Activated CD4-positive, alpha-beta T cell treated with anti-CD3 and anti-CD28 coated beads, Interleukin-2, amount 10 ng/mL, durations not matched to agents 7 days and 5 days (primary cell): ENCODE data around the gene PLAGL2. TPM values are rescaled to one million over a fixed set of nuclear protein-coding genes. Genes with fewer than 3 reads are reported as not detected.
"Not testable (repeated sequence)": the region's sequence is repeated elsewhere in the genome, so short reads cannot be mapped to it uniquely, and the experiment has no call there.

Experiments used
- CTCF ChIA-PET: fragments of 350-600 bp; sonication (Branson Sonifier 250); formaldehyde crosslinking; loops from one replicate; lab custom pipeline; 2021; ENCODE audit warnings: antibody characterized with exemption; lab: Charles Lee
- POLR2A ChIA-PET: fragments of 350-600 bp; sonication (Branson Sonifier 250); formaldehyde crosslinking; loops from one replicate; lab custom pipeline; 2021; ENCODE audit warnings: antibody characterized with exemption; lab: Charles Lee
- DNase-seq: peaks from one replicate; pipeline ENCODE4 v3.0.0-alpha.2; 2020
- H3K27ac Mint-ChIP-seq: one replicate; pipeline ENCODE4 v1.8.0; 2021; ENCODE audit warnings: mild to moderate bottlenecking, moderate library complexity, mixed read lengths
- H3K27me3 Mint-ChIP-seq: one replicate; pipeline ENCODE4 v1.8.0; 2021; ENCODE audit warnings: mixed read lengths
- H3K36me3 Mint-ChIP-seq: one replicate; pipeline ENCODE4 v1.8.0; 2021; ENCODE audit warnings: low read depth, mixed read lengths
- H3K4me1 Mint-ChIP-seq: one replicate; pipeline ENCODE4 v1.8.0; 2021; ENCODE audit warnings: mixed read lengths
- H3K4me3 Mint-ChIP-seq: one replicate; pipeline ENCODE4 v1.8.0; 2021; ENCODE audit warnings: mild to moderate bottlenecking, moderate library complexity, mixed read lengths
- H3K9me3 Mint-ChIP-seq: one replicate; pipeline ENCODE4 v1.8.0; 2021; ENCODE audit warnings: mixed read lengths
- total RNA-seq, 2 experiments: library from RNA; stranded (reverse); gene quantifications; one replicate each; pipeline ENCODE4 v1.2.3, GENCODE V29; 2021

Gene PLAGL2
- total RNA-seq: 10 to 100 TPM; 22.8 to 25.6 TPM

- ChIA-PET CTCF (interaction anchor here (0.6 kb wide), 1 partner anchor 146 kb away, joined by 4 read pairs; no protein-coding TSS in a partner anchor), POLR2A (interaction anchor here (0.5 kb wide), 1 partner anchor 74 kb away, joined by 3 read pairs; no protein-coding TSS in a partner anchor)
- Mint-ChIP-seq H3K9me3 (no peaks in the 10 kb centered on the region), H3K27ac (peak within 1 kb of the TSS; percentile 88), H3K27me3 (no peaks in the 10 kb centered on the region), H3K4me3 (peak within 1 kb of the TSS; percentile 92), H3K4me1 (peaks cover 77% of the 10 kb centered on the region), H3K36me3 (peaks cover 30% of the 10 kb centered on the region)
- peak; percentile 88 for DNase-seq
These were observed at the start of gene PLAGL2, which contains the start of gene POFUT1 for GRCh38 chr20:32207626-32208498. Gene PLAGL2, minus strand, starts transcription at chr20:32207743. Its CDS starts 5,565 bp downstream, at chr20:32202178. Gene POFUT1, plus strand, starts transcription at chr20:32207880. Its CDS starts 62 bp downstream, at chr20:32207942.

GRCh38 chr20:32252189-32252588 is 44.6 kb upstream of the PLAGL2 start:
- ChIA-PET POLR2A (interaction anchor here (0.6 kb wide), 1 partner anchor 34 kb away, joined by 4 read pairs; no protein-coding TSS in a partner anchor), CTCF (interaction anchor here (0.7 to 0.9 kb wide), 2 partner anchors 9 to 322 kb away, joined by 4 to 5 read pairs; no protein-coding TSS in a partner anchor)
- H3K27ac Mint-ChIP-seq: peak overlapping the region; percentile 3
- peak; percentile 38 for DNase-seq
- peaks cover 5% of the 10 kb centered on the region for H3K36me3 Mint-ChIP-seq
- H3K9me3 Mint-ChIP-seq: peaks cover 6% of the 10 kb centered on the region
- peaks cover 42% of the 10 kb centered on the region for H3K4me1 Mint-ChIP-seq
- no peak overlapping the region for H3K4me3 Mint-ChIP-seq
- H3K27me3 Mint-ChIP-seq: no peaks in the 10 kb centered on the region

GRCh38 chr20:32251470-32251869 is 43.9 kb upstream of the PLAGL2 start:
- ChIA-PET POLR2A (no interaction called here), CTCF (interaction anchor here (0.7 to 1.5 kb wide), 3 partner anchors 17 to 323 kb away, joined by 3 to 5 read pairs (median 3); no protein-coding TSS in a partner anchor)
- Mint-ChIP-seq H3K4me1 (peaks cover 35% of the 10 kb centered on the region), H3K9me3 (peaks cover 6% of the 10 kb centered on the region), H3K27me3 (no peaks in the 10 kb centered on the region), H3K4me3 (no peak overlapping the region), H3K27ac (peak overlapping the region; percentile 72), H3K36me3 (peaks cover 5% of the 10 kb centered on the region)
- DNase-seq: no peak

GRCh38 chr20:32249030-32249738 is 41.6 kb upstream of the PLAGL2 start:
- peaks cover 5% of the 10 kb centered on the region for H3K36me3 Mint-ChIP-seq
- H3K9me3 Mint-ChIP-seq: peaks cover 6% of the 10 kb centered on the region
- peak; percentile 72 for DNase-seq
- no peaks in the 10 kb centered on the region for H3K27me3 Mint-ChIP-seq
- peak overlapping the region; percentile 88 for H3K27ac Mint-ChIP-seq
- POLR2A ChIA-PET: interaction anchor here (0.6 kb wide), 1 partner anchor 45 kb away, joined by 3 read pairs; no protein-coding TSS in a partner anchor
- peak overlapping the region; percentile 49 for H3K4me3 Mint-ChIP-seq
- H3K4me1 Mint-ChIP-seq: peaks cover 37% of the 10 kb centered on the region
- CTCF ChIA-PET: interaction anchor here (0.6 to 1.9 kb wide), 2 partner anchors 36 to 102 kb away, joined by 3 to 4 read pairs; no protein-coding TSS in a partner anchor

GRCh38 chr20:32248043-32248442 is 40.5 kb upstream of the PLAGL2 start:
- Mint-ChIP-seq H3K4me3 (no peak overlapping the region), H3K27ac (peak overlapping the region; percentile 25), H3K36me3 (peaks cover 2% of the 10 kb centered on the region), H3K9me3 (peaks cover 2% of the 10 kb centered on the region), H3K27me3 (no peaks in the 10 kb centered on the region), H3K4me1 (peaks cover 33% of the 10 kb centered on the region)
- no peak for DNase-seq
- POLR2A ChIA-PET: interaction anchor here (0.7 kb wide), 1 partner anchor 32 kb away, joined by 7 read pairs; no protein-coding TSS in a partner anchor
- CTCF ChIA-PET: no interaction called here

- CTCF ChIA-PET: interaction anchor here (1.6 kb wide), 1 partner anchor 28 kb away, joined by 5 read pairs; no protein-coding TSS in a partner anchor
- POLR2A ChIA-PET, H3K9me3 Mint-ChIP-seq, H3K27me3 Mint-ChIP-seq, H3K36me3 Mint-ChIP-seq, H3K4me3 Mint-ChIP-seq, DNase-seq: not testable (repeated sequence)
- Mint-ChIP-seq H3K27ac (peak overlapping the region; percentile 0), H3K4me1 (peaks cover 17% of the 10 kb centered on the region)
These were observed 38.7 kb upstream of the PLAGL2 start for GRCh38 chr20:32246208-32246607.

- ChIA-PET POLR2A (no interaction called here), CTCF (interaction anchor here (1.6 kb wide), 1 partner anchor 27 kb away, joined by 5 read pairs; no protein-coding TSS in a partner anchor)
- Mint-ChIP-seq H3K27me3 (no peaks in the 10 kb centered on the region), H3K9me3 (no peaks in the 10 kb centered on the region), H3K36me3 (no peaks in the 10 kb centered on the region), H3K4me1 (peaks cover 17% of the 10 kb centered on the region), H3K27ac (no peak overlapping the region), H3K4me3 (no peak overlapping the region)
- DNase-seq: no peak
These were observed 37.4 kb upstream of the PLAGL2 start for GRCh38 chr20:32244959-32245358.

- DNase-seq: no peak
- Mint-ChIP-seq H3K4me3 (no peak overlapping the region), H3K27ac (no peak overlapping the region), H3K9me3 (no peaks in the 10 kb centered on the region), H3K27me3 (no peaks in the 10 kb centered on the region), H3K36me3 (no peaks in the 10 kb centered on the region), H3K4me1 (peaks cover 10% of the 10 kb centered on the region)
- ChIA-PET POLR2A (interaction anchor here (0.7 kb wide), 1 partner anchor 11 kb away, joined by 3 read pairs; no protein-coding TSS in a partner anchor), CTCF (interaction anchor here (0.8 to 1.6 kb wide), 2 partner anchors 12 to 26 kb away, joined by 3 to 5 read pairs; no protein-coding TSS in a partner anchor)
These were observed 36.7 kb upstream of the PLAGL2 start for GRCh38 chr20:32244150-32244823.

- Mint-ChIP-seq H3K36me3 (peaks cover 4% of the 10 kb centered on the region), H3K4me1 (peaks cover 6% of the 10 kb centered on the region), H3K4me3 (no peak overlapping the region), H3K27me3 (no peaks in the 10 kb centered on the region), H3K27ac (no peak overlapping the region), H3K9me3 (no peaks in the 10 kb centered on the region)
- POLR2A ChIA-PET: no interaction called here
- no peak for DNase-seq
- CTCF ChIA-PET: interaction anchor here (1.3 kb wide), 1 partner anchor 10 kb away, joined by 4 read pairs; no protein-coding TSS in a partner anchor
These were observed 34.3 kb upstream of the PLAGL2 start for GRCh38 chr20:32241807-32242206.

GRCh38 chr20:32240205-32240604 is 32.7 kb upstream of the PLAGL2 start:
- no peak for DNase-seq
- Mint-ChIP-seq H3K4me3 (no peak overlapping the region), H3K27ac (no peak overlapping the region), H3K4me1 (peaks cover 3% of the 10 kb centered on the region), H3K27me3 (no peaks in the 10 kb centered on the region), H3K36me3 (peaks cover 14% of the 10 kb centered on the region), H3K9me3 (no peaks in the 10 kb centered on the region)
- CTCF ChIA-PET: interaction anchor here (1.0 kb wide), 1 partner anchor 17 kb away, joined by 5 read pairs; no protein-coding TSS in a partner anchor
- POLR2A ChIA-PET: no interaction called here

GRCh38 chr20:32238483-32239425 is 31.2 kb upstream of the PLAGL2 start:
- Mint-ChIP-seq H3K4me1 (peaks cover 4% of the 10 kb centered on the region), H3K36me3 (peaks cover 23% of the 10 kb centered on the region), H3K27ac (no peak overlapping the region), H3K27me3 (no peaks in the 10 kb centered on the region), H3K9me3 (no peaks in the 10 kb centered on the region), H3K4me3 (no peak overlapping the region)
- CTCF ChIA-PET: no interaction called here
- POLR2A ChIA-PET: no interaction called here
- no peak for DNase-seq
